ENCODE data around the gene ZNF341.

- TF ChIP-seq ZBTB49 (tag by site-specific recombination; IDR thresholded peaks at IDR 0.05; ENCODE audit: low read depth) (no peak), ZNF792 (tag by site-specific recombination; IDR thresholded peaks at IDR 0.05) (no peak), ZNF701 (tag by site-specific recombination; IDR thresholded peaks at IDR 0.05) (no peak), ZNF473 (tag by site-specific recombination; IDR thresholded peaks at IDR 0.05) (no peak), ZNF558 (tag by site-specific recombination; IDR thresholded peaks at IDR 0.05) (no peak), KLF8 (tag by site-specific recombination; IDR thresholded peaks at IDR 0.05) (no peak), ZNF585B (tag by site-specific recombination; IDR thresholded peaks at IDR 0.05) (no peak), REST (tag by site-specific recombination; IDR thresholded peaks at IDR 0.05) (no peak), CTCF (tag by site-specific recombination; IDR thresholded peaks at IDR 0.05) (no peak), ZNF398 (tag by site-specific recombination; IDR thresholded peaks at IDR 0.05) (no peak), SCRT2 (tag by site-specific recombination; IDR thresholded peaks at IDR 0.05) (no peak), MEIS1 (CRISPR knock-in tag; IDR thresholded peaks at IDR 0.05; ENCODE audit: borderline replicate concordance) (no peak), ZFP37 (tag by site-specific recombination; IDR thresholded peaks at IDR 0.05) (no peak)
Observed at GRCh38 chr20:33719277-33719988, 12.4 kb upstream of the ZNF341 start.

Measured in HEK293 (cell line).